Naive thymus-derived CD4-positive, alpha-beta T cell (primary cell): Measurements from ENCODE around the gene ZNF182. TPM values are rescaled to one million over a fixed set of nuclear protein-coding genes. Genes with fewer than 3 reads are reported as not detected.

Source experiments
- ATAC-seq: fragments of 150-1000 bp; cut with Tn5 transposase; 2 replicates; pipeline ENCODE4 v1.10.0; 2021; ENCODE audit warnings: mild to moderate bottlenecking, moderate library complexity
- CTCF ChIA-PET: fragments of 350-600 bp; sonication (Branson Sonifier 250); formaldehyde crosslinking; loops from one replicate; lab custom pipeline; 2021; ENCODE audit warnings: antibody characterized with exemption; lab: Charles Lee
- POLR2A ChIA-PET: fragments of 350-600 bp; sonication (Branson Sonifier 250); formaldehyde crosslinking; loops from one replicate; lab custom pipeline; 2021; ENCODE audit warnings: antibody characterized with exemption, inconsistent platforms; lab: Charles Lee
- DNase-seq, 9 donors: peaks; one replicate each; pipeline versions ENCODE4 v3.0.0 to v3.0.0-alpha.2; 2020 to 2022; ENCODE audit warnings: mixed read lengths in 1 of 9
- H3K27ac ChIP-seq: one replicate; pipeline ENCODE4 v1.7.0; 2013; ENCODE audit warnings: mild to moderate bottlenecking, low read depth, low read length, moderate library complexity
- H3K27me3 ChIP-seq, 2 donors: one replicate each; pipeline ENCODE4 v1.7.0; 2013; ENCODE audit warnings: low read length in 2 of 2, mild to moderate bottlenecking in 2 of 2, moderate library complexity in 2 of 2; ENCODE audit not compliant: control insufficient read depth in 2 of 2, insufficient read depth in 2 of 2
- H3K36me3 ChIP-seq, 3 experiments: 1 replicate in 2 of 3; 2 replicates in 1 of 3; pipeline ENCODE4 v1.7.0; 2013; ENCODE audit warnings: low read length in 3 of 3, mild to moderate bottlenecking in 3 of 3, moderate library complexity in 1 of 3; ENCODE audit not compliant: insufficient read depth in 3 of 3, control insufficient read depth in 2 of 3
- H3K4me1 ChIP-seq, 2 donors: one replicate each; pipeline ENCODE4 v1.7.0; 2013; ENCODE audit warnings: low read length in 2 of 2, mild to moderate bottlenecking in 2 of 2, moderate library complexity in 1 of 2; ENCODE audit not compliant: control insufficient read depth in 2 of 2, insufficient read depth in 2 of 2
- H3K4me3 ChIP-seq: 2 replicates; pipeline ENCODE4 v1.7.0; 2013; ENCODE audit warnings: mild to moderate bottlenecking, low read length
- H3K9me3 ChIP-seq, 3 experiments: 1 replicate in 2 of 3; 2 replicates in 1 of 3; pipeline ENCODE4 v1.7.0; 2013; ENCODE audit warnings: low read length in 3 of 3; ENCODE audit not compliant: control insufficient read depth in 2 of 3
- H3K27ac Mint-ChIP-seq, 9 donors: one replicate each; pipeline ENCODE4 v1.8.0; 2020 to 2022; ENCODE audit warnings: mixed read lengths in 9 of 9, mild to moderate bottlenecking in 8 of 9, moderate library complexity in 5 of 9, inconsistent platforms in 2 of 9
- H3K27me3 Mint-ChIP-seq, 5 donors: one replicate each; pipeline ENCODE4 v1.8.0; 2021 to 2022; ENCODE audit warnings: mixed read lengths in 5 of 5, mild to moderate bottlenecking in 1 of 5
- H3K36me3 Mint-ChIP-seq, 5 donors: one replicate each; pipeline ENCODE4 v1.8.0; 2020 to 2022; ENCODE audit warnings: mixed read lengths in 5 of 5, mild to moderate bottlenecking in 3 of 5, inconsistent platforms in 1 of 5
- H3K4me1 Mint-ChIP-seq, 7 donors: one replicate each; pipeline ENCODE4 v1.8.0; 2020 to 2022; ENCODE audit warnings: mixed read lengths in 7 of 7, mild to moderate bottlenecking in 3 of 7, inconsistent platforms in 1 of 7
- H3K4me3 Mint-ChIP-seq, 10 donors: one replicate each; pipeline ENCODE4 v1.8.0; 2020 to 2022; ENCODE audit warnings: mild to moderate bottlenecking in 10 of 10, mixed read lengths in 10 of 10, moderate library complexity in 6 of 10, inconsistent platforms in 2 of 10
- H3K9me3 Mint-ChIP-seq, 11 donors: one replicate each; pipeline ENCODE4 v1.8.0; 2020 to 2022; ENCODE audit warnings: mixed read lengths in 11 of 11, mild to moderate bottlenecking in 4 of 11, inconsistent platforms in 1 of 11, moderate library complexity in 1 of 11
- intact Hi-C, 2 donors: fragments of 100-400 bp; cut with micrococcal nuclease; formaldehyde crosslinking; loops; one replicate each; pipeline ENCODE4 v1.15.1; 2023
- polyA plus RNA-seq, 2 donors: library from polyadenylated mRNA; unstranded; fragments of 300-500 nt; fragmentation: Illumina TruSeq; gene quantifications; one replicate each; pipeline ENCODE4 v1.2.3, GENCODE V29; 2021
- total RNA-seq, 6 experiments: library from RNA in 5 of 6; stranded (reverse) in 5 of 6; gene quantifications; 1 replicate in 5 of 6; 2 replicates in 1 of 6; pipeline ENCODE4 v1.2.3 and lab custom pipeline; 2021 to 2026

The ZNF182 gene
- total and polyA plus RNA-seq, 7 experiments from 2014 or later, result 4.6 to 16.7 (median 9.0) TPM

- H3K27ac ChIP-seq, result peak overlapping the region; percentile 74
- peaks cover 0 to 31% (median 12%) of the 10 kb centered on the region in 5 donors for H3K36me3 Mint-ChIP-seq
- ChIA-PET POLR2A (interaction anchor here (0.9 kb wide), 1 partner anchor 18 kb away, joined by 3 read pairs; no protein-coding TSS in a partner anchor), CTCF (no interaction called here)
- peaks cover 0 to 3% (median 0%) of the 10 kb centered on the region in 3 experiments for H3K36me3 ChIP-seq
- H3K4me1 ChIP-seq, result peaks cover 0 to 10% of the 10 kb centered on the region in 2 donors
- peak overlapping the region; percentile 90 for H3K4me3 ChIP-seq
- H3K27me3 ChIP-seq, result no peaks in the 10 kb centered on the region
- H3K27me3 Mint-ChIP-seq, result no peaks in the 10 kb centered on the region
- intact Hi-C loops, result loop anchor here in 1 of 2 donors (5.0 kb wide), 1 partner anchor 346 kb away; the partner anchor contains the start of gene UXT
- H3K27ac Mint-ChIP-seq, result peak overlapping the region; percentile 96 to 100 (median 99)
- peaks cover 0 to 3% (median 0%) of the 10 kb centered on the region in 11 donors for H3K9me3 Mint-ChIP-seq
- H3K9me3 ChIP-seq, result no peaks in the 10 kb centered on the region
- ATAC-seq (no peak), DNase-seq (peak in 3 of 9 donors; percentile 14 to 26 (median 18))
- H3K4me3 Mint-ChIP-seq, result peak overlapping the region; percentile 91 to 99 (median 96)
- H3K4me1 Mint-ChIP-seq, result peaks cover 7 to 34% (median 28%) of the 10 kb centered on the region in 7 donors
Measured at GRCh38 chrX:48003367-48003757, 427 bp downstream of the ZNF182 start.

- Histone ChIP-seq H3K4me1 (peaks cover 0 to 10% of the 10 kb centered on the region in 2 donors), H3K36me3 (peaks cover 0 to 3% (median 0%) of the 10 kb centered on the region in 3 experiments), H3K27ac (peak overlapping the region; percentile 74), H3K9me3 (no peaks in the 10 kb centered on the region), H3K4me3 (no peak overlapping the region), H3K27me3 (no peaks in the 10 kb centered on the region)
- peaks cover 0 to 3% (median 0%) of the 10 kb centered on the region in 11 donors for H3K9me3 Mint-ChIP-seq
- CTCF ChIA-PET, result no interaction called here
- peaks cover 0 to 34% (median 16%) of the 10 kb centered on the region in 5 donors for H3K36me3 Mint-ChIP-seq
- H3K27ac Mint-ChIP-seq, result peak overlapping the region in 7 of 9 donors; percentile 32 to 100 (median 98)
- ATAC-seq (no peak), DNase-seq (no peak)
- peak overlapping the region in 9 of 10 donors; percentile 53 to 99 (median 95) for H3K4me3 Mint-ChIP-seq
- H3K27me3 Mint-ChIP-seq, result no peaks in the 10 kb centered on the region
- POLR2A ChIA-PET, result interaction anchor here (0.5 to 1.0 kb wide), 3 partner anchors 13 to 1268 kb away, joined by 3 to 4 read pairs (median 4); no protein-coding TSS in a partner anchor
- intact Hi-C loops, result loop anchor here in 1 of 2 donors (5.0 kb wide), 1 partner anchor 346 kb away; the partner anchor contains the start of gene UXT
- H3K4me1 Mint-ChIP-seq, result peaks cover 7 to 36% (median 28%) of the 10 kb centered on the region in 7 donors
Measured at GRCh38 chrX:48002929-48003328, 860 bp downstream of the ZNF182 start.

GRCh38 chrX:48002319-48002718, 1.5 kb downstream of the ZNF182 start:
- Mint-ChIP-seq H3K4me1 (peaks cover 7 to 36% (median 28%) of the 10 kb centered on the region in 7 donors), H3K27me3 (no peaks in the 10 kb centered on the region), H3K9me3 (peaks cover 0 to 3% (median 0%) of the 10 kb centered on the region in 11 donors), H3K36me3 (peaks cover 0 to 38% (median 19%) of the 10 kb centered on the region in 5 donors), H3K27ac (peak overlapping the region in 8 of 9 donors; percentile 25 to 100 (median 68)), H3K4me3 (peak overlapping the region; percentile 37 to 99 (median 82))
- ChIA-PET POLR2A (interaction anchor here (0.5 to 1.0 kb wide), 3 partner anchors 13 to 1268 kb away, joined by 3 to 4 read pairs (median 4); no protein-coding TSS in a partner anchor), CTCF (no interaction called here)
- Histone ChIP-seq H3K9me3 (no peaks in the 10 kb centered on the region), H3K27me3 (no peaks in the 10 kb centered on the region), H3K27ac (peak overlapping the region; percentile 44), H3K36me3 (peaks cover 0 to 3% (median 0%) of the 10 kb centered on the region in 3 experiments), H3K4me3 (no peak overlapping the region), H3K4me1 (peaks cover 0 to 10% of the 10 kb centered on the region in 2 donors)
- intact Hi-C loops, result loop anchor here in 1 of 2 donors (5.0 kb wide), 1 partner anchor 345 kb away; the partner anchor contains the start of gene UXT
- DNase-seq (no peak), ATAC-seq (no peak)

GRCh38 chrX:48001260-48001659, 2.5 kb downstream of the ZNF182 start:
- Mint-ChIP-seq H3K4me3 (peak overlapping the region in 7 of 10 donors; percentile 19 to 93 (median 39)), H3K27ac (peak overlapping the region in 6 of 9 donors; percentile 38 to 100 (median 53)), H3K36me3 (peaks cover 0 to 44% (median 21%) of the 10 kb centered on the region in 5 donors), H3K9me3 (peaks cover 0 to 3% (median 0%) of the 10 kb centered on the region in 11 donors), H3K4me1 (peaks cover 7 to 39% (median 28%) of the 10 kb centered on the region in 7 donors), H3K27me3 (no peaks in the 10 kb centered on the region)
- DNase-seq, result no peak
- Histone ChIP-seq H3K4me1 (peaks cover 0 to 10% of the 10 kb centered on the region in 2 donors), H3K27ac (no peak overlapping the region), H3K4me3 (no peak overlapping the region), H3K27me3 (no peaks in the 10 kb centered on the region), H3K9me3 (no peaks in the 10 kb centered on the region), H3K36me3 (peaks cover 0 to 6% (median 0%) of the 10 kb centered on the region in 3 experiments)
- ChIA-PET CTCF (no interaction called here), POLR2A (no interaction called here)
- ATAC-seq, result no peak
- intact Hi-C loops, result loop anchor here in 1 of 2 donors (5.0 kb wide), 1 partner anchor 344 kb away; the partner anchor contains the start of gene UXT

DNA sequence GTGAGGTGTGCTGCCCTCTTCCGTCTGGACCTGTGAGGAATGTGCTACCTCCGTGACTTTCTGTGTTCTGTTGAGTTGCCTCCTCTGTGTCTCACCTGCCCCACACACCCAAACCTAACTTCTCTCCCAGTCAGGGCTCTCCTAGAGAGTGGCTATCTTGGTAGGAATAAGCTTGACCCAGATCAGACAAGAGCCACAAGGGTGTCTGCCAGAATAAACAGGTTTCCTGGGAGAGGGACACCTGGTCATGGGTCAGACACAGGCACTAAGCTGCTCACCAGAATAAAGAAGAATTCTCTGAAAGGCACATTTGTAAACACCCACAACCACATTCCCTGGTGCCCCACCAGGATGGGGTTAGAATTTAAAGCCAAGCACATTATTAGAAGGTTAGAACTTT, 11.1 kb downstream of the ZNF182 start:
- H3K27ac ChIP-seq, result peak overlapping the region; percentile 39
- Mint-ChIP-seq H3K4me1 (peaks cover 18 to 47% (median 40%) of the 10 kb centered on the region in 7 donors), H3K36me3 (peaks cover 4 to 79% (median 34%) of the 10 kb centered on the region in 5 donors), H3K9me3 (peaks cover 0 to 20% (median 0%) of the 10 kb centered on the region in 11 donors), H3K4me3 (peak overlapping the region in 4 of 10 donors; percentile 16 to 56 (median 36)), H3K27me3 (no peaks in the 10 kb centered on the region), H3K27ac (peak overlapping the region; percentile 13 to 87 (median 52))
- ATAC-seq, result no peak
- POLR2A ChIA-PET, result no interaction called here
- no peaks in the 10 kb centered on the region for H3K9me3 ChIP-seq
- H3K4me3 ChIP-seq, result no peak overlapping the region
- DNase-seq, result no peak
- no peaks in the 10 kb centered on the region for H3K27me3 ChIP-seq
- H3K4me1 ChIP-seq, result peaks cover 6 to 15% of the 10 kb centered on the region in 2 donors
- intact Hi-C loops, result no loop called here
- H3K36me3 ChIP-seq, result peaks cover 0 to 11% (median 0%) of the 10 kb centered on the region in 3 experiments
- CTCF ChIA-PET, result no interaction called here

- Histone ChIP-seq H3K4me3 (no peak overlapping the region), H3K9me3 (no peaks in the 10 kb centered on the region), H3K27ac (peak overlapping the region; percentile 39), H3K27me3 (no peaks in the 10 kb centered on the region), H3K4me1 (peaks cover 6 to 15% of the 10 kb centered on the region in 2 donors), H3K36me3 (peaks cover 0 to 18% (median 0%) of the 10 kb centered on the region in 3 experiments)
- Mint-ChIP-seq H3K9me3 (peaks cover 0 to 25% (median 0%) of the 10 kb centered on the region in 11 donors), H3K4me3 (peak overlapping the region in 7 of 10 donors; percentile 16 to 73 (median 56)), H3K27me3 (no peaks in the 10 kb centered on the region), H3K27ac (peak overlapping the region; percentile 52 to 92 (median 77)), H3K36me3 (peaks cover 4 to 82% (median 39%) of the 10 kb centered on the region in 5 donors), H3K4me1 (peaks cover 18 to 47% (median 40%) of the 10 kb centered on the region in 7 donors)
- CTCF ChIA-PET, result no interaction called here
- POLR2A ChIA-PET, result no interaction called here
- ATAC-seq (no peak), DNase-seq (no peak)
- intact Hi-C loops, result no loop called here
Measured at GRCh38 chrX:47992095-47992380, 11.8 kb downstream of the ZNF182 start.
